Measurements from ENCODE around the gene ST6GALNAC1. TPM values are rescaled to one million over a fixed set of nuclear protein-coding genes. Genes with fewer than 3 reads are reported as not detected.

The ST6GALNAC1 gene
- total and polyA plus RNA-seq, 2 of the 8 experiments (the other 6 are each of a cell fraction or from before 2014, with no cell fraction given), result not detected

GRCh38 chr17:76687298-76688164 is 44.0 kb upstream of the ST6GALNAC1 start:
- DNase-seq (ENCODE audit: low read depth in 1 of 2, low spot score in 2 of 2), result no peak
- CTCF ChIA-PET (ENCODE audit: partially characterized antibody), result interaction anchor here (1.0 to 13.1 kb wide), 7 partner anchors 14 to 104 kb away, joined by 3 to 155 read pairs (median 4); partner anchors contain the start of genes JMJD6, METTL23 and MXRA7
- no peak overlapping the region for H2AFZ ChIP-seq (ENCODE audit: low read length)
- no peak overlapping the region for H3K14ac ChIP-seq (ENCODE audit: insufficient read length)
- H3K79me2 ChIP-seq (ENCODE audit: control insufficient read depth in 1 of 2, insufficient read depth in 2 of 2, low read length in 2 of 2), result no peaks in the 10 kb centered on the region
- H3K4me3 ChIP-seq (ENCODE audit: extremely low read depth in 1 of 4, insufficient read depth in 2 of 4, low read depth in 3 of 4, low read length in 4 of 4), result no peak overlapping the region
- no peak overlapping the region for H2BK120ac ChIP-seq (replicated peaks; ENCODE audit: low read depth, low read length)
- no peaks in the 10 kb centered on the region for H3K79me1 ChIP-seq (ENCODE audit: low read depth, low read length)
- no peak overlapping the region for H2BK15ac ChIP-seq (ENCODE audit: low read length)
- TF ChIP-seq SAP30 (IDR thresholded peaks at IDR 0.05; ENCODE audit: insufficient read depth, insufficient replicate concordance, low read length) (no peak), PHF8 (conservative IDR thresholded peaks at IDR 0.05; ENCODE audit: low read depth, low read length) (no peak), JUN (IDR thresholded peaks at IDR 0.05; ENCODE audit: low read depth, low read length) (no peak), RFX5 (IDR thresholded peaks at IDR 0.05; ENCODE audit: borderline replicate concordance, low read depth, low read length) (no peak), CTBP2 (IDR thresholded peaks at IDR 0.05; ENCODE audit: borderline replicate concordance, insufficient read depth, insufficient read length, low read length) (no peak), ATF2 (IDR thresholded peaks at IDR 0.05; ENCODE audit: low read length) (no peak), CHD2 (IDR thresholded peaks at IDR 0.05; ENCODE audit: low read length) (no peak), YY1 (IDR thresholded peaks at IDR 0.05; ENCODE audit: low read depth, low read length) (no peak)
- no peak overlapping the region for H4K8ac ChIP-seq (ENCODE audit: extremely low read depth, insufficient read depth, low read length)
- no peak overlapping the region for H3K4me2 ChIP-seq (ENCODE audit: insufficient read depth in 1 of 2, low read depth in 2 of 2, low read length in 2 of 2)
- no peaks in the 10 kb centered on the region for H3K36me3 ChIP-seq (ENCODE audit: control insufficient read depth in 2 of 4, insufficient read depth in 4 of 4, low read length in 3 of 4)
- H3K27ac ChIP-seq (ENCODE audit: low read depth, low read length), result no peak overlapping the region
- H3K27me3 ChIP-seq (replicated peaks in 1 of 4; ENCODE audit: control insufficient read depth in 3 of 4, extremely low read depth in 1 of 4, insufficient read depth in 3 of 4, low read length in 3 of 4), result no peaks in the 10 kb centered on the region; a peak in 1 of 7 replicates
- H3K4ac ChIP-seq (replicated peaks; ENCODE audit: insufficient read length, low read depth, low read length), result no peak overlapping the region
- no peak for FAIRE-seq
- POLR2A ChIA-PET (ENCODE audit: partially characterized antibody), result interaction anchor here (1.1 to 2.7 kb wide), 3 partner anchors 16 to 21 kb away, joined by 3 to 12 read pairs (median 3); no protein-coding TSS in a partner anchor
- no peak overlapping the region for H3K23ac ChIP-seq (ENCODE audit: insufficient read length)
- no peak overlapping the region for H3K56ac ChIP-seq (replicated peaks; ENCODE audit: insufficient read length, low read depth, low read length)
- peaks cover 0 to 24% (median 12%) of the 10 kb centered on the region in 4 experiments; a peak in 6 of 7 replicates for H3K4me1 ChIP-seq (replicated peaks in 1 of 4; ENCODE audit: control insufficient read depth in 3 of 4, insufficient read depth in 4 of 4, low read length in 3 of 4)
- no peak overlapping the region for H2BK5ac ChIP-seq (ENCODE audit: low read depth, low read length)
- H4K5ac ChIP-seq (ENCODE audit: insufficient read length, low read depth, low read length), result no peak overlapping the region
- H4K91ac ChIP-seq (replicated peaks; ENCODE audit: insufficient read length, low read length), result no peak overlapping the region
- H3K9ac ChIP-seq (replicated peaks in 1 of 4; ENCODE audit: extremely low read depth in 1 of 4, low read depth in 3 of 4, low read length in 3 of 4), result no peak overlapping the region
- 83% methylated on average over 24 of the region's 26 CpGs; no CpG with 5 or more reads in 1 of the 2 experiments for WGBS, 2 experiments (ENCODE audit: extremely low coverage in 1 of 2, insufficient coverage in 1 of 2, insufficient read length in 1 of 2, insufficient replicate concordance in 2 of 2, low coverage in 1 of 2, low lambda C conversion rate in 2 of 2, missing lambda C conversion rate in 1 of 2)
- no peaks in the 10 kb centered on the region for H3K23me2 ChIP-seq (ENCODE audit: low read depth, low read length)
- H2AK5ac ChIP-seq (ENCODE audit: low read depth, low read length), result no peak overlapping the region
- no peak overlapping the region for H3K18ac ChIP-seq (ENCODE audit: extremely low read depth, low read length)
- no peaks in the 10 kb centered on the region for H3K9me3 ChIP-seq (ENCODE audit: insufficient read depth in 2 of 2, low read depth in 1 of 2, low read length in 1 of 2)
- H4K20me1 ChIP-seq (replicated peaks in 1 of 2; ENCODE audit: control insufficient read depth in 1 of 2, insufficient read depth in 2 of 2, low read length in 2 of 2), result peaks cover 0 to 2% of the 10 kb centered on the region in 2 experiments
- H2BK20ac ChIP-seq (ENCODE audit: low read length), result no peak overlapping the region
- no peak overlapping the region for H2BK12ac ChIP-seq (ENCODE audit: low read depth, low read length)
